Stimulated activated naive CD8-positive, alpha-beta T cell treated with anti-CD3 and anti-CD28 coated beads, Interleukin-15, Interleukin-2, amounts not matched to agents 100 U/mL and 50 U/mL, for 24 hours (primary cell): ENCODE results near the gene RASAL1.
A peak's percentile ranks its signal among the peaks of the same experiment; 100 is the strongest.
"Not testable (repeated sequence)": the region's sequence is repeated elsewhere in the genome, so short reads cannot be mapped to it uniquely, and the experiment has no call there.

Experiments
- ATAC-seq: fragments of 150-1000 bp; cut with Tn5 transposase; one replicate; pipeline ENCODE4 v1.10.0; 2021
- DNase-seq: peaks from one replicate; pipeline ENCODE4 v3.0.0; 2021

Gene RASAL1

DNA sequence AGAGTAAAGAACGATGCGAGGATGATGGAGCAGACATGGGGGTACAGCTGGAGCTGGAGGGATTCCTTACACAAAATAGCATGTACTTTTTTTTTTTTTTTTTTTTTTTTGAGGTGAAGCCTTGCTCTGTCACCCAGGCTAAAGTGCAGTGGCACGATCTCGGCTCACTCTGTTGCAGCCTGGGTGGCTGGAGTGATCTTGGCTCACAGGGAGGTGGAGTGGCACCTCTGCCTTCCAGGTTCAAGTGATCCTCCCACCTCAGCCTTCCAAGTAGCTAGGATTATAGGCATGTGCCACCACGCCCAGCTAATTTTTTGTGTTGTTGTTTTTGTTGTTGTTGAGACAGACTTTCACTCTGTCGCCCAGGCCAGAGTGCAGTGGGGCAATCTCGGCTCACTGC is 5.1 kb upstream of the RASAL1 start:
- ATAC-seq (no peak), DNase-seq (no peak)

DNA sequence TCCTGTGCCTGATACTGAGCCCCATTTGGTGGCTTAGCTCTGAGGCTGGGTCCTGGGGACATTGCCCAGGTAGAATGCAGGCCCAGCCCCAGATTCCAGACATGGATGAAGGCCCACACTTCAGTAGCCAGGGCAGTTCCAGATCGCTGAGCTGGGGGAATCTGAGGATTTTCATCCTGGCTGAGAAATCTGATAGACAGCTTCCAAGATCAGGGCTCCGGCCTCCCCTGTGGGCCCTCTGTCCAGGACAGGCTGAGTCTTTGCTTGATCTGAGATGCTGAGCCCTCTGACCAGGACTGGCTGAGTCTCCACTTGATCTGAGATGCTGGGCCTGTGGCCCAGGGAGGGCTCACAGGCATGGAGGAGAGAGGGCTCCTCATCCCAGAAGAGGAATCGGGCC is 3.3 kb upstream of the RASAL1 start:
- DNase-seq (no peak), ATAC-seq (no peak)

DNA sequence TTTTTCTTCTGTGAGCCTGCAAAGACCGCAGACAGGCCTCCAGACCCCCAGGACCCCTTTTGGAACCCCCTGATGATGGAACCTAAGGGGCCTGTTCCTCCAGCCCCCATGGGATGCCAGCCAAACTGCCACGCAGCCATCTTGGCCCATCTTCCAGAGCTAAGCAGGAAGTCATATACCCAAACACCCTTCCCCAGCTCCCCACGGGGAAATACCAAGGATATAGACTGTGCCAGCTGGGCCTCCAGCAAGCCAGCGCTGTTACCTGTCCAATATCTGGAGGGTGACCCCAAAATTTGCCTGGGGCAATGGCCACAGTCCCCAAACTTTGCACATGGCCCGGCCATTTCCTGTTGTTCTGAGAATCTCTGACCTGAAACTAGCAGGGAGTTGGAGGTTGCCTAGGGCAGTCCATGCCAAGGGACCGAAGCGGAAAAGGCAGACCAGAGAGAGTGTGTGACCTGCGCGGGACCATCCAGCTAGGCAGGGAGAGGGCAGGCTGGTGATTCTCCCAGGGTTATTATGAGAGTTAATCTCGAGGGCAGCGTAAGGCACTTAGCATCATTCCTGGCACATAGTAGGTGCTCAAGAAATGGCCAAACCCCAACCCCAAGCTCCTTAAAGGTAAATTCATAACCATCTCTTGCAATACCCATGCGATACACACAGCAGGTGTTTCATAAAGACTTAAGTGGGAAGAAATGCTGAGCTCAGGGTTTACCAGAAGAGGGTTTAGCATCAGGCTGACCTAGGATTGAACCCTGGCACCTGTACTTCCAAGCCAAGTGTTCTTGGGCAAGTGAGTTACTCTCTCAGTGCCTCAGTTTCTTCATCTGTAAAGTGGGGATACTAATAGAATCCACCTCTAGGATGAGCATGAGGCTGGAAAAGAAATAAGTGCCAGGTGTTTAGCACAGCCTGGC is 2.6 kb upstream of the RASAL1 start:
- DNase-seq: no peak
- ATAC-seq: no peak

DNA sequence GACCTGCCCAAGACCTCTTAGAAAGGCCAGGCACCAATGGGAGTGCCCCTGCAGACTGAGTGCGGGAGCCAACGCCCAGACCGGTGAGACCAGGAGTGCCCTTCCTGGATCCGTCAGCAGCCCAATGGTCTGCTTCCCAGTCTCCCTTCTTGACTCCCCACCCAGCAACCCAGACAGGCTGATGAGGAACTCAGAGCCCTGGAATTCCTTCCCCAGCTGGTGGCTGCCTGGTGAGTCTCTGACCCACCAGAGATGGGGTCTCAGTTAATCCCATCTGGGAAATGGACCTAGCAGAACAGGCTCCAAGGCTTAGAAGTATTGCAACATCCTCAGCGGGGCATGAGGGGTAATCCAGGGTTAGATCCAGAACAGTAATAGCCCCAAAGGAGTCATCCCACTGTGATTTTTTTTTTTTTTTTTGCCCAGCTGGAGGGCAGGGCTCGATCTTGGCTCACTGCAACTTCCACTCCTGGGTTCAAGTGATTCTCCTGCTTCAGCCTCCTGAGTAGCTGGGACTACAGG is 1.5 kb upstream of the RASAL1 start:
- no peak for DNase-seq
- ATAC-seq: no peak

DNA sequence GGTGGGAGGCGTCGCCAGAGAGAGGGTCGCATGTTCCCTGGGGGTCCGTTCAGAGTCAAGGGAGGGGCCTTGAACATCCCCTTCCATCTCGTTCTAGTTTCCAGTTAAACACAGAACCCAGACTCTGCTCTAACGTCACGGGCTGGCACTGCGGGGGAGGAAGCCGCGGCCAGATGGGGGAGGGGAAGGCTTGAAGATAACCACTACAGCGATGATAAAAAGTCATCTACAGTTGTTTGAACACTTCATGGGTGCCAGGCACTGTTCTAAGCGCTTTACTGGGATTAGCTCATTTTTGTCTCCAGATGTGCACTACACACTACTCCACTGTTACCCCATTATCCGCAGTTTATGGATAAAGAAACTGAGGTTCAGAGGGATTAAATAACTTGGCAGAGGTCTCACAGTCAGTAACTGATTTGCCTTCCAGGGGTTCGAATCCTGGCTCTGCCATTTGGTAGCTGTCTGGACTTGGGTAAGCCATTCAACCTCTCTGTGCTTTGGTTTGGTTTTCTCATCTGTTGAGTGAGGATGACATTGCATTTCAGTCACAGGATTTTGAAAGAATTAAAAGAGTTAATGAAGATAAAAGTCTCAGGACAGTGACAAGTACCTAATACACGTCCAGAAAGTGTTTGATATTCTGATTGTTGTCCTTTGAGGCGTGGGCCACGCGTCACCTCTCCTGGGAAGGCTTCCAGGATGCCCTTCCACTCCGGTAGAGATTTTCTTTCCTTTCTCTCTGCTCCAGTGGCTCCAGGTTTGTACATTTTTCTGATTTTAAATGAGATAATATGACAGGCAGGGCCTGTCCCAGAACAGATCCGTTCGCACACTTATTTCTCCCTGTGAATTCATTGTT is 798 bp upstream of the RASAL1 start:
- ATAC-seq (peak; percentile 72), DNase-seq (peak; percentile 81)

DNA sequence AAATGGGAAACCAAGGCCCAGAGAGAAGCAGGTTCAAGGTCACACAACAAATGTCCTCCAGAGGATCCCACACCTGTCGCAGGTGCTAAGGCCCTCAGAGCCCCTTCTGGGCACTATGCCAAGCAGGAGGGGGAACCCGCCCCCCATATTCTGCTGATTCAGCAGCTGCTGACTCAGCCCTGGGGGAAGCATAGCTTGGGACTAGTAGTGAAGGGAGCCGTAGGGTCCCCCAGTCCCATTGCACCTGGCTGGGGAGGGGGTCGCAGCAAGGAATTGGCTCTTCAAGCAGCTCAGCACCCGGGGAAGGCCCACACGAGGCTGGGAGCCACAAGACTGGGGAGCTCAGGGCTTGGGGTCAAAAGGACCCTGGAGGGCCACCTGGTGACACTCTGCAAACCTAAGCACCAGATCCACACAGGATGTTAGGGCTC is 1.0 kb downstream of the RASAL1 start:
- ATAC-seq: no peak

DNA sequence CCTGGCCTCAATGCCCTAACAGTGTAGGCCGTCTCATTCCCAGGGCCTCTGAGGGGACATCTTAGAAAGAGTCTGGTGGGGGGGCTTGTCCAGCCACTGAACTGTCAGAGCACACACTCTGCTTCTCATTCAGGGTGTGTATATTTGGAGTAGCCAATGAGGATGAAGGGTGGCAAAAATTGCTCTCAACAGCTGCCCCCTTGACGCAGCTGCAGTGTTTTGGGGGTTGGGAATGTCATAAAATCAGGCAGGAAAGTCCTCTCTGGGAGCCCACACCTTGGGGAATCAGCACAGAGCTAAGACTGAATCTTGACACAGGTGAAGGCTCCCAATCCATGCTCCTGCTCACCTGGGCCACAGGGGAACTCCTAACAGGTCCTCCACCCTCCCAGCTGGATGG is 1.5 kb downstream of the RASAL1 start:
- DNase-seq (no peak), ATAC-seq (no peak)

More for the DNA sequence above, 1.0 kb downstream of the RASAL1 start:
- DNase-seq: no peak

DNA sequence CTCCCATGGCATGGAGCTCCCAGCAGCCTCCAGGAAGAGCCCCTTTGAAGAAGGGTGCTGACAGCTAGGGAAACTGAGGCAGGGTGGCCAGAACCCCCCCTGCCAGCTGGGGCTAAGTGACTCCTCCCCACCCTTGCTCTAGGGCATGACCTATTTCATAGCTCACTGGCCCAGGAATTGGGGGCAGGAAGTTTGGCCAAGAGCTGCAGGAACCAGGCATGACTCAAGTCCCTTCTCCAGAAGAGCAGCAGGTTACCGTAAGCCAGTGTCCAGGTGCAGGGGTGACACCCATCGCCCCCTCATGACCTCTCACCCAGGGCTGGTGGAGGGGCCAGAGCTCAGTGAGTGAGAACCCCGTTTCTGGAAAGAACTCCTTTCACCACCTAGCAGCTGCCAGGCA is 1.9 kb downstream of the RASAL1 start:
- no peak for ATAC-seq
- no peak for DNase-seq

DNA sequence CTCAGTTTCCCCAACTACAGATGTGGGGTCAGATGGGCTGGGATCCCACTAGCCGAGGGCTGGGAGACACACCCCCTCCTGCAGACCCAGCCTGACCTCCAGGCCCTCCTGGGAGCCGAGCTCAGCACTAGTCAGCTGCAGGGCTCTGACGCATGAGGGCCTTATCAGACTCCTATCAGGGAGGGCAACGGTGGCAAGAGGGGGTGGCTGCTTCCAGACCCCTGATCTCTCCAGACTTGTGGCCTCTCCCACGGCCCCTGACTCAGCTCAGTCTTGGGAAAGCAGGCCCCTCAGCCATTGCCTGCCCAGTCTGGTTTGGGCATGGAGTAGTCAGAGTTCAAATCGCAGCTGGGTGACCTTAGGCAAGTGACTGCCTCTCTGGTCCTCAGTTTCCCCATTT is 2.5 kb downstream of the RASAL1 start:
- ATAC-seq (no peak), DNase-seq (no peak)

DNA sequence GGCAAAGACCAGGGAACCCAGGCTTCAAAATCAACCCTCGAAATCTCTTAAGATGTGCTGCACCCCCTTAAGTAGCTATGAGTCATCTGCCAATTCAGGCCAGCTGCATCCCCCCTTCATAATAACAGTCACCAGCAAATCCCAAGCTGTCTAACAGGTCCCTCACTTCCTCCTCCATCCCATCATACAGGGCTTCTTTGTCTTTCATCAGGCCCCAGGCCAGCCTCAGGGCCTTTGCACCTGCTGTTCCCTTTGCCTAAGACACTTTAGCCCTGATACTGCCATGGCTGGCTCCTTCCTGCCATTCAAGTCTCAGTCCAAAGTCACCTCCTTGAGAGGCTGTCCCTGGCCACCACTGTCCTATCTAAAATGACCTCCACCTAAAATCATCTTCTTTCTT is 4.0 kb downstream of the RASAL1 start:
- ATAC-seq: no peak
- no peak for DNase-seq

DNA sequence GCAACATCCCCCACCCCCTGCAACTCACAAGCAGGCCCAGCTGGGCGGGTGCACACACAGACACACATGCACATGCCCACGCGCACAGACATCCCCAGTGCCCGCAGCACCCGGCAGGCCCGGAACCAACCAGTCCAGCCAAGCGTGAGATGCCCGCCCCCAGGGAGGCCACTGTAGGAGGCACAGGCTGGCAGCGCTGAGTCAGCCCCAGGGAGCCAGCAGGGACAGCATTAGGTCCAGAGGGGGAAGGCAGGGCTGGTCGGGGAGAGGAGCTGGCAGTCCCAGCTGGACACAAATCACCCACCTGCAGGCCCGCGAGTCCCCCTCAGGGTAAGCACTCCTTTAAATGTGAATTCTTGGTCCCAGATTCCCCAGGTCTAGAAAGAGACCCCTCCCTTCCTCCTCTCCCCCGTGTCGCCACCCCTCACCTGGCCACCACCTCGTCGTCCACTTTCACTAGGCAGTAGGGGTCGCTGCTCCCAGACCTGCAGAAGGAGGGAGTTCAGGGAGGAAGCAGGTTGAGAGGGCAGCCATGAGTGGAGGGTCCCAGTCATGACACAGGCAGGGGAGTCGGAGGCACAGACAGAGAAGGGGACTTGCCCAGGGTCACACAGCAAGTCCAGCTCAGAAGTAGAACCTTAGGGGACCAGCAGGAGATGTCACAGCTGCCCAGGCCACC is 5.0 kb downstream of the RASAL1 start:
- no peak for DNase-seq
- peak; percentile 17 for ATAC-seq

DNA sequence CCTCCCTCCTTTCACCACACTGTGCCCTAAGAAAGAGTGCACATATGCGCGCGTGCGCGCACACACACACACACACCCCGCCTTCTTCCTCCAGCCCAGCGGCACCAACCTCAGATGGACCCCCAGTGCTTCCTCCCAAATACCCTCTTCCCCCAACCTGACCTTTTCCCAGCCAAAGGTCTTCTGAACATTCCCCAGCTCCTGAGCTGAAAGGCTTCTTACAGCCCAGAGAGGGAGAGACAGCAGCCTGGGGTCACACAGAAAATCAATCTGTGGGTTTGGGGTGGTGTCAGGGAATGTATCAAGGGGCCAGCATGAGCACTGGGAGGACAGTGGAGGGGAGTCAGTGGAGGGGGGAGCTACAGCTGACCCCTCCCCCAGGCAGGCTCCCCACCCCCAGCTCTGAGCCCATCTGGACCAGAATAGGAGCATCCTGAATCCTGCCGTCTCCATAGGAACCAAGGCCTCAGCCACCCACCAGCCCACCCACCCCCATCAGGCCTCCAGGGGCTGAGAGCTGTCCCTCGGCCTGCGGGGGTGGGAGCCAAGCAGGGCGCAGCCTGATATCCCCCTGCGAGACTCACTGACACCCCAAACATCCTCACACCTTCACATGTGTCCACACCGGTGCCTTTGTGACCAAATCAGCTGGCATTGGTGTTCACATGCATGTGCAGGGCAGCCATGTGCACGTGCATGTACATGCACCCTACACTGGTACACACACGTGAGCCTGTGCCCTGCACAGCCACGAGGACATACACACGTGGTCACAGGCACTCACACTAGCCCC is 5.7 kb downstream of the RASAL1 start:
- DNase-seq: no peak
- no peak for ATAC-seq

DNA sequence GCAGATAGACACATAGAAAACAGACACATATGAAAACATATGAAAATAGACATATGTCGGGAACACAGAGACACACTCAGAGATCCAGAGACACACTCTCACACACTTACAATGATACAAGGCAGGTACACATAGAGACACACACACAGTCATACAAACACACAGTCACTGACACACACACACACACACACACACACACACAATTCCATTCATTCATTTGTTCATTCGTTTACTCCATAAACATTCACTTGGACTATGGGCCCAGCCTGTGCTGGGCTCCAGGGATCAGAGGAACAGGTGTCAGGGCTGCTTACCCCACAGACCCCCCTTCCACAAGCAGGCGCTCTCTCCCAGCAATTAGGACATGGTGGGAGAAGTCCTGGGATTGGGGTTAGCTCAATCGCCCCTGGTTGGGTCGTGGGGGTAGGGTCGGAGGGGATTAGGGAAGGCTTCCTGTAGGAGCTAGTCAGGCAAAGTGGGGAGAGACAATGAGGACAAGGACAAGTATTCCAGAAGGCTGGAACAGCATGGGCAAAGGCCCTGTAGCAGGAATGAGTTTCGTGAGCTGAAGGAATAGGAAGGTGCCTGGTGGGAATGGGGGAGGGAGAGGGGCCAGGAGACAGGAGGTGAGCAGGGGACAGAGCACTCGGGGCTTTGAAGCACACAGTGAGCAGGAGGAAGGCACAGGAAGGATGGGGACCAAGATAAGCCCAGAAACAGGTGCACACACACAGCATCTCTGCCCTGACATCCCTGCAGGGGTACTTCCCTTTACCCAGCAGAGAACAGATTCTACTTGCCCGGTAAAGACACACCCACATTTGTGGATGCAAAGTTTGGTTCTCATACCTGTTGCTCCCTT is 6.5 kb downstream of the RASAL1 start:
- ATAC-seq: no peak
- no peak for DNase-seq

DNA sequence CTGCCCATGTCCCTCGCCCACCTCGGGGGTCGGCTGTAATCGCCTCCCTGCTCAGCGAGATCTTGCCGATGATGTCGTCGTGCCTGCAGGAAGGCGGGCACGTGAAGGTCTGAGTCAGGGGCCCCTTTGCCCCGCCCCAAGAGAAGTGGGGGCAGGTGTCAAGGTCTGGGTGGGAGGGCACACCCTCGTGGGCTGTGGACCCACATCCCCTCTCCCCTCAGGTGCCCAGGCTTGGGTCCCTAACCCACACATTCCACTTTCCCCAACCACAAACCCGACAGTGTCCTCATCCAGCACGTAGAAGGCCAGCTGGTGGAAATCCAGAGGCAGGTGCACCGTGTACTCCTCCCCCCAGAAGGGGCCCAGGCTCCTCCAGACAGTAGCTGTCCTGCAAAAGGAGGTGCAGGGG is 7.8 kb downstream of the RASAL1 start:
- DNase-seq (no peak), ATAC-seq (no peak)

DNA sequence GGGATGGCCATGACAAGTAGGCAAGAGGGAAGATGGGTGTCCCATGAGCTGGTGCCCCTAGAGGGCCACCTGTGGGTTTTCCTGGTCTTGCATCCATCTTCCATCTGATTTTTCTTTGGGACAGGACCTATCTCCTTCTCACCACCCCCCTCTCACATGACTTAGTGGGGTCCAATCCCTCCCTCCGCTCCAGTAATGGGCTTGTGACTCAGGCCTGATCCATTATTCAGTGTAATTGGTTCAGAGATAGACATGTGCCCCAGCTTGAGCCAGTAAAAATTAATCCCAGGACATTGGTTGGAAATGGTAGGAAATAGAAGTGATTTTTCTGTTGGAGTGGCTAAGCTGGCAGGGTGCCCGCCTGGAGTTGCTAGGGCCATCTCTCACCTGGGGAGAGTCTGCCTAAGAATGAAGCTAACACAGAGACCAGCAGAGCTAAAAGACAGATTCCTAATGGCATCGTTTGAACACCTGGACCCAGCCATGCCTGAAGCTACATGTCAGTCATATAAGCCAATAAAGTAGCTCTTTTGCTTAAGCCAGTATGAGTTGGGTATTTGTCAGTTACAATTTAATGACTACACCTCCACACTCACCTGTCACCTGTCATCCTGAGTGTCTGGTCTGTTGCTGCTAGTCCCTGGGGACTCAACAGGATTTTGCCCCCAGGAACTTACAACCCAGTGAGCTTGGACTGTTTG is 14.7 kb downstream of the RASAL1 start:
- DNase-seq (no peak), ATAC-seq (no peak)

DNA sequence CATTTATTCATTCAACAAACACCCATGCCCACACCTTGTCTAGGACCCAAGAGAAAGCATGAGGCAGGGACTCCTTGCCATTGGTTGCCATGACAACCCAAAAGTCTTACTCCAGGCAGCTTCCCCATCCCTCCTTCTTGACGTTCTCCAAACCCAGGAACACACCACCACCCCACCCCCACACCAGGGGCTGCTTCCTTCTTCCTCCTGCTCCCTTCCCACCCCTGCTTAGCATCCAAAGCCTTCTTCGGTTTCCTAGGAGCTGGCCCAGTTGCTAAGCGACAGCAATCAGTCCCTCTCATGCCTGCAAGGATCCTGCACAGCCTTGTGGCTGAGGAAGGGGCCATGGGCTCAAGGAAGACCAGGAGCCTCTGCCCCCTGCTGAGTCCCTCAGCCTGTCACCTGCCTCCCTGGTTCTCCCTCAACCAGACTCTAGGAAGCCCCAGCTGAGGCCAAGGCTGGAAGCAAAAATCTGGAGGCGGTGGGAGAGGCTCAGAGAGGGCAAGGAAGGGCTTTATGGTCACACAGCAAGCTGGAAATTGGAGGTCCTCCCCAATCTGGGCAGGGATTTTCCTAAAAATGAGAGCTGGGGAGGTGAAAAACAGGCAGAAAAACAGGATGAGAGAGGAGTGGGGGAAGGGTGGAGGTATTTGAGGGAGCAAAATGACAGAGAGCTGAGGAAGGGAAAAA is 15.4 kb downstream of the RASAL1 start:
- no peak for DNase-seq
- no peak for ATAC-seq

DNA sequence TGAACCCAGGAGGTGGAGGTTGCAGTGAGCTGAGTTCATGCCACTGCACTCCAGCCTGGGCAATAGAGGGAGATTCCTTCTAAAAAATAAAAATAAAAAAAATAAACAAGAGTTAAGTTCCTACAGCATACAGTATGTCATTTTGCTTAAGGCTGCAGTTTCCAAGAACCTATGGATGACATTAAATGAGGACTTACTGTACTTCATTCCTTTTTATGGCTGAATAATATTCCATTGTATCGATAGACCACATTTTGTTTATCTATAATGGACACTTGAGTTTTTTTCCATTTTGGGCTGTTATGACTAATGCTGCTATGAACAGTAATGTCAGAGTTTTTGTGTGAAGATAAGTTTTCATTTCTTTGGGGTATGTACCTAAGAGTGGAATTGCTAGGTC is 17.4 kb downstream of the RASAL1 start:
- DNase-seq (no peak), ATAC-seq (no peak)

DNA sequence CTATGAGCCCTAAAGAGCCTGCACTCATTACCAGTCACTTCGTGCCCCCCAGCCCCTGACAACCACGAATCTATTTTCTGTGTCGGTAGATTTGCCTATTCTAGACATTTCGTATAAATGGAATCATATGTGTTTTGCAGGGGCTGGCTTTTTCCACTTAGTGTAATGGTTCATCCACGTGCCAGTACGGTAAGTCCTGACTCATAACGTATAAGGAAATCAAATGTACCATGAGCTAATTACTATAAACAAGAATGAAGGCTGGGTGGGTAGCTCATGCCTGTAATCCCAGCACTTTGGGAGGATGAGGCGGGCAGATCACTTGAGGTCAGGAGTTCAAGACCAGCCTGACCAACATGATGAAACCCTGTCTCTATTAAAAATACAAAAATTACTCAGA is 17.9 kb downstream of the RASAL1 start:
- not testable (repeated sequence) for DNase-seq, ATAC-seq

DNA sequence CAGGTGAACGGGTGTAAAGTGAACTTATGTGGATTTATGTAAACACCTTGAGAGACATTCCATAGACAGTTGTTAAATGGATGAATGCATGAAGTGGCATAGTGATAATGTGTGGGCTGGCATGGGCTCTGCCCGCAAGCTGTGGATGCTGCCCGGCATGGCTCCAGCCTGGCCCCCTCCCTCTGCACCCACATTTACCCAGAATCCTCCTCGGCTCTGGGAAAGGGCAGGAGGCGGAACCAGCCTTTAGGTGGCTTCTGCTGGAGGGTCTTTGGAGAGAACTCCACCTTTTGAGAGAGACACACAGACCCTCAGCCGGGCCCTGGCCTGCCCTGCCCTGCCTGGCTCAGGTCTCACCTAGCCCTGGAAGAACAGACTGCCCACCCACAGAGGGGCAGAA is 18.7 kb downstream of the RASAL1 start:
- no peak for ATAC-seq
- DNase-seq: no peak
